HG03095 (cell line): ENCODE measurements around the gene DEFB125.
"Not testable (repeated sequence)": the region's sequence is repeated elsewhere in the genome, so short reads cannot be mapped to it uniquely, and the experiment has no call there.

ENCODE experiments used
- ATAC-seq: cut with Tn5 transposase; IDR thresholded peaks from one replicate; pipeline ENCODE4 v1.9.1; 2021; ENCODE audit warnings: moderate library complexity; ENCODE audit not compliant: unreplicated experiment

Gene DEFB125

GRCh38 chr20:87401-87800, at the start of gene DEFB125:
Gene DEFB125, plus strand, starts transcription at chr20:87672. Its CDS starts 38 bp downstream, at chr20:87710.
- ATAC-seq, result no peak

GRCh38 chr20:60035-60918, 27.2 kb upstream of the DEFB125 start:
- no peak for ATAC-seq

GRCh38 chr20:61230-61629, 26.2 kb upstream of the DEFB125 start:
- ATAC-seq, result no peak

GRCh38 chr20:61757-62156, 25.7 kb upstream of the DEFB125 start:
- ATAC-seq, result no peak

GRCh38 chr20:62487-62886, 25.0 kb upstream of the DEFB125 start:
- ATAC-seq, result no peak

GRCh38 chr20:64026-64603, 23.4 kb upstream of the DEFB125 start:
- ATAC-seq, result no peak

GRCh38 chr20:64766-65322, 22.6 kb upstream of the DEFB125 start:
- ATAC-seq, result no peak

GRCh38 chr20:77231-77630, 10.2 kb upstream of the DEFB125 start:
- no peak for ATAC-seq

- ATAC-seq, result no peak
These were observed 9.1 kb upstream of the DEFB125 start for GRCh38 chr20:78338-78737.

GRCh38 chr20:79565-79964, 7.9 kb upstream of the DEFB125 start:
- ATAC-seq, result no peak

GRCh38 chr20:90651-91050, 3.2 kb downstream of the DEFB125 start:
- ATAC-seq, result no peak

- ATAC-seq, result no peak
These were observed 6.2 kb downstream of the DEFB125 start for GRCh38 chr20:93641-94040.

GRCh38 chr20:95215-95614, 7.7 kb downstream of the DEFB125 start:
- no peak for ATAC-seq

- ATAC-seq, result not testable (repeated sequence)
These were observed 10.2 kb downstream of the DEFB125 start for GRCh38 chr20:97691-98090.

- no peak for ATAC-seq
These were observed 14.5 kb downstream of the DEFB125 start for GRCh38 chr20:101975-102374.

- ATAC-seq, result no peak
These were observed 16.0 kb downstream of the DEFB125 start for GRCh38 chr20:103456-103855.

- no peak for ATAC-seq
These were observed 24.9 kb downstream of the DEFB125 start for GRCh38 chr20:112396-112795.

GRCh38 chr20:117518-117917, 30.0 kb downstream of the DEFB125 start:
- ATAC-seq, result no peak

- ATAC-seq, result not testable (repeated sequence)
These were observed 42.4 kb downstream of the DEFB125 start for GRCh38 chr20:129786-130323.

GRCh38 chr20:137668-138490, 50.4 kb downstream of the DEFB125 start:
- no peak for ATAC-seq

- no peak for ATAC-seq
These were observed 54.8 kb downstream of the DEFB125 start, which contains the start of gene DEFB126 for GRCh38 chr20:142290-142689. Gene DEFB126, plus strand, starts transcription at chr20:142590. Its CDS starts 39 bp downstream, at chr20:142629.
